Activated naive CD8-positive, alpha-beta T cell treated with anti-CD3 and anti-CD28 coated beads, Interleukin-2, amount 10 ng/mL, durations not matched to agents 7 days and 5 days (primary cell): ENCODE data around the gene PLBD2. TPM values are rescaled to one million over a fixed set of nuclear protein-coding genes. Genes with fewer than 3 reads are reported as not detected.

ENCODE experiments used
- ATAC-seq: fragments of 150-1000 bp; cut with Tn5 transposase; one replicate; pipeline ENCODE4 v1.10.0; 2021; ENCODE audit warnings: low read depth, moderate library complexity
- POLR2A ChIA-PET: fragments of 350-600 bp; sonication (Branson Sonifier 250); formaldehyde crosslinking; loops from one replicate; lab custom pipeline; 2021; ENCODE audit warnings: antibody characterized with exemption; lab: Charles Lee
- DNase-seq: peaks from one replicate; pipeline ENCODE4 v3.0.0; 2021
- H3K27ac Mint-ChIP-seq: one replicate; pipeline ENCODE4 v1.8.0; 2022; ENCODE audit warnings: mild to moderate bottlenecking, mixed read lengths
- H3K27me3 Mint-ChIP-seq: one replicate; pipeline ENCODE4 v1.8.0; 2022; ENCODE audit warnings: mild to moderate bottlenecking, moderate library complexity, mixed read lengths
- H3K36me3 Mint-ChIP-seq: one replicate; pipeline ENCODE4 v1.8.0; 2021; ENCODE audit warnings: mild to moderate bottlenecking, mixed read lengths
- H3K4me1 Mint-ChIP-seq: one replicate; pipeline ENCODE4 v1.8.0; 2021; ENCODE audit warnings: mixed read lengths
- H3K4me3 Mint-ChIP-seq: one replicate; pipeline ENCODE4 v1.8.0; 2022; ENCODE audit warnings: mild to moderate bottlenecking, moderate library complexity, mixed read lengths
- H3K9me3 Mint-ChIP-seq: one replicate; pipeline ENCODE4 v1.8.0; 2021; ENCODE audit warnings: mixed read lengths
- total RNA-seq, 2 experiments: library from RNA; stranded (reverse); gene quantifications; one replicate each; pipeline ENCODE4 v1.2.3, GENCODE V29; 2021

Gene PLBD2
- total RNA-seq, 2 experiments from 2014 or later, result 12.8 to 13.6 TPM

GRCh38 chr12:113397497-113398197, 39.3 kb downstream of the PLBD2 start:
- Mint-ChIP-seq H3K27me3 (peaks cover 5% of the 10 kb centered on the region), H3K4me1 (no peaks in the 10 kb centered on the region), H3K27ac (no peak overlapping the region), H3K36me3 (no peaks in the 10 kb centered on the region), H3K4me3 (no peak overlapping the region), H3K9me3 (no peaks in the 10 kb centered on the region)
- POLR2A ChIA-PET, result no interaction called here
- DNase-seq, result no peak
- no peak for ATAC-seq

- peaks cover 6% of the 10 kb centered on the region for H3K27me3 Mint-ChIP-seq
- no peak overlapping the region for H3K27ac Mint-ChIP-seq
- no peaks in the 10 kb centered on the region for H3K9me3 Mint-ChIP-seq
- no peak for ATAC-seq
- DNase-seq, result no peak
- H3K4me3 Mint-ChIP-seq, result no peak overlapping the region
- no peaks in the 10 kb centered on the region for H3K36me3 Mint-ChIP-seq
- H3K4me1 Mint-ChIP-seq, result no peaks in the 10 kb centered on the region
- POLR2A ChIA-PET, result no interaction called here
Observed at GRCh38 chr12:113398346-113399290, 40.2 kb downstream of the PLBD2 start.

GRCh38 chr12:113399490-113399889, 41.1 kb downstream of the PLBD2 start:
- ATAC-seq, result no peak
- no peak for DNase-seq
- no peak overlapping the region for H3K4me3 Mint-ChIP-seq
- no peaks in the 10 kb centered on the region for H3K36me3 Mint-ChIP-seq
- no peak overlapping the region for H3K27ac Mint-ChIP-seq
- H3K9me3 Mint-ChIP-seq, result no peaks in the 10 kb centered on the region
- peaks cover 11% of the 10 kb centered on the region for H3K27me3 Mint-ChIP-seq
- POLR2A ChIA-PET, result no interaction called here
- H3K4me1 Mint-ChIP-seq, result peaks cover 2% of the 10 kb centered on the region

GRCh38 chr12:113400362-113400761, 42.0 kb downstream of the PLBD2 start:
- H3K27me3 Mint-ChIP-seq, result peaks cover 15% of the 10 kb centered on the region
- H3K4me3 Mint-ChIP-seq, result no peak overlapping the region
- no peaks in the 10 kb centered on the region for H3K9me3 Mint-ChIP-seq
- peaks cover 2% of the 10 kb centered on the region for H3K4me1 Mint-ChIP-seq
- H3K36me3 Mint-ChIP-seq, result no peaks in the 10 kb centered on the region
- POLR2A ChIA-PET, result interaction anchor here (0.7 kb wide), 1 partner anchor 83 kb away, joined by 3 read pairs; no protein-coding TSS in a partner anchor
- DNase-seq, result no peak
- no peak overlapping the region for H3K27ac Mint-ChIP-seq
- no peak for ATAC-seq

DNA sequence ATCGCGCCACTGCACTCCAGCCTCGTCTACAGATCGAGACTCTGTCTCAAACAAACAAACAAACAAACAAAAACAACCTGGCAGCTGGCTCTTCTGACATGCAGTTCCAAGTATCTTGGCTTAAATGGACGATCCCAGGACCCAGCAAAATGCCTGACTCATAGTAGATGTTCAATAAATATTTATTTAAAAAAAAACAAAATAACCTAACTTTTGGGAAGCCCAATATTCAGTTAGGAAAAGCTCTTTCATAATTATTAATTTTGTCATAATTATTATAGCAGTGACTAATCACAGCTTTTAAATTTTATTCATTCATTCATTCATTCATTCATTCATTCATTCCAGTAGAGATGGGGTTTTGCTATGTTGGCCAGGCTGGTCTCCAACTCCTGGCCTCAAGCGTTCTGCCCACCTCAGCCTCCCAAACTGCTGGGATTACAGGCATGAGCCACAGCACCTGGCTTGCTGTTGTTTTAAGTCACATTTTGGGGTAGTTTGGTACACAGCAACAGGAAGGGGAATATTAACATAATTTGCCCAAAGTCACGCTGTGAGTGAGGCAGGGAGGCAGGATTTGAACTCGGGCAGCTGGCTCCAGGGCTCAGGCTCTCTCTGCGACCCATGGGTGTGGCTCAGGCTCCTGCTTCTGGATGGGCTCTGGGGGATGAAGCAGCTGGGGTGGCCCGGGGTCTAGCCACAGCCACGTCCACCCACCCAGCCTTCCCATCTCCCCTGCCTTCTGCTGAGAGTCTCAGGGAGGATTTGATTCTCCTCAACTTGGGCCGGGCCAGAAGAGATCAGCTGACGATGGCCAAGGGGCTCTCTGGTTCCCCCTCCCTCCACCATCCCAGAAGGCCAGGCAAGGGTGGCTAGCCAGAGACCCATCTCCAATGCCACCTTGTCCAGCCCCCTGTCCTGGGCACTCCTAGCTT, 42.9 kb downstream of the PLBD2 start:
- POLR2A ChIA-PET, result no interaction called here
- H3K4me3 Mint-ChIP-seq, result no peak overlapping the region
- H3K9me3 Mint-ChIP-seq, result no peaks in the 10 kb centered on the region
- no peak overlapping the region for H3K27ac Mint-ChIP-seq
- DNase-seq, result no peak
- no peak for ATAC-seq
- peaks cover 19% of the 10 kb centered on the region for H3K27me3 Mint-ChIP-seq
- H3K36me3 Mint-ChIP-seq, result no peaks in the 10 kb centered on the region
- peaks cover 2% of the 10 kb centered on the region for H3K4me1 Mint-ChIP-seq

GRCh38 chr12:113402586-113403260, 44.3 kb downstream of the PLBD2 start:
- no peak overlapping the region for H3K27ac Mint-ChIP-seq
- no peaks in the 10 kb centered on the region for H3K36me3 Mint-ChIP-seq
- H3K4me3 Mint-ChIP-seq, result no peak overlapping the region
- POLR2A ChIA-PET, result no interaction called here
- peaks cover 2% of the 10 kb centered on the region for H3K4me1 Mint-ChIP-seq
- no peak for DNase-seq
- no peaks in the 10 kb centered on the region for H3K9me3 Mint-ChIP-seq
- ATAC-seq, result no peak
- peaks cover 21% of the 10 kb centered on the region for H3K27me3 Mint-ChIP-seq

DNA sequence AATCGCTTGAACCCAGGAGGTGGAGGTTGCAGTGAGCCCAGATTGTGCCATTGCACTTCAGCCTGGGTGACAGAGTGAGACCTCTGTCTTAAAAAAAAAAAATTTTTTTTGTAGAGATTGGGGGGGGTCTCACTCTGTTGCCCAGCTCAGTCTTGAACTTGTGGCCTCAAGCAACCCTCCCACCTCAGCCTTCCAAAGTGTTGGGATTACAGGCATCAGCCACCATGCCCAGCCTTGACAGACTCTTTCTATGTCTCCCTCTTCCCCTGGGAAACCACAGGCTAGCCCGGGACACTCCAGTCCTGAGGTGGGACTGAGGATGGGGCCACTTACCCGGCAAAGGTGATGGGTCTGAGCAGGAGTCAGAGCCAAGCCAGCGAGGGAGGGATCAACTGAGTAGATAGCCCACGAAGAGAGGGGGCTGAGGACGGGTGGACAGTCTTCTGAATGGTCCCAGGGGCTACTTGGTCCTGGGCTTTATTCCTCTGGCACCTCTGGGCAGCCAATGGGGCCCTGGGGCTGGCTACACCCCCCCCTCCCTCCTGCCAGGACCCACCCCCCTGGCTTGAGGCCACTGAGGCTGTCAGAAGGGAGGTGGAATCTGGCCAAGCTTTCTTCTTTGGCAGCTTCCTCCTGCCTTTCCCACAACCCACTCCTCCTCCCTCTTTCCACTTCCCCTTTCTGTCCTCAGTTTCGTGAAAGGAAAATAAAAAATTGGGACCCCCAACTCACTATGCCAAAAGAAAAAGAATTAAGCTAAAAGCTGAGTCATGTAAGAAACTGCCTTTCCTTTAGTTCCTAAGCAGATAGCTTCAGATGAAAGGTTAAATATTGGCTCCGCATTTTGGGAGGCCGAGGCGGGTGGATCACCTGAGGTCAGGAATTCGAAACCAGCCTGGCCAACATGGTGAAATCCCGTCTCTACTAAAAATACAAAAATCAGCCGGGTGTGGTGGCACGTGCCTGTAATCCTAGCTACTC, 45.3 kb downstream of the PLBD2 start, which contains the start of gene SDS:
TSS of gene SDS (minus strand) at position 453 of the 981 bp plus-strand sequence. CDS start 4,179 bp downstream, outside the sequence.
- H3K4me1 Mint-ChIP-seq, result peaks cover 2% of the 10 kb centered on the region
- H3K27me3 Mint-ChIP-seq, result peaks cover 28% of the 10 kb centered on the region
- POLR2A ChIA-PET, result no interaction called here
- ATAC-seq, result no peak
- no peak within 1 kb of the TSS for H3K27ac Mint-ChIP-seq
- no peak for DNase-seq
- H3K9me3 Mint-ChIP-seq, result no peaks in the 10 kb centered on the region
- no peaks in the 10 kb centered on the region for H3K36me3 Mint-ChIP-seq
- no peak within 1 kb of the TSS for H3K4me3 Mint-ChIP-seq

GRCh38 chr12:113405694-113406093, 47.3 kb downstream of the PLBD2 start:
- Mint-ChIP-seq H3K4me1 (peaks cover 2% of the 10 kb centered on the region), H3K4me3 (no peak overlapping the region), H3K36me3 (no peaks in the 10 kb centered on the region), H3K27me3 (peaks cover 30% of the 10 kb centered on the region), H3K27ac (no peak overlapping the region), H3K9me3 (no peaks in the 10 kb centered on the region)
- DNase-seq, result no peak
- POLR2A ChIA-PET, result interaction anchor here (0.6 kb wide), 1 partner anchor 208 kb away, joined by 3 read pairs; no protein-coding TSS in a partner anchor
- no peak for ATAC-seq

DNA sequence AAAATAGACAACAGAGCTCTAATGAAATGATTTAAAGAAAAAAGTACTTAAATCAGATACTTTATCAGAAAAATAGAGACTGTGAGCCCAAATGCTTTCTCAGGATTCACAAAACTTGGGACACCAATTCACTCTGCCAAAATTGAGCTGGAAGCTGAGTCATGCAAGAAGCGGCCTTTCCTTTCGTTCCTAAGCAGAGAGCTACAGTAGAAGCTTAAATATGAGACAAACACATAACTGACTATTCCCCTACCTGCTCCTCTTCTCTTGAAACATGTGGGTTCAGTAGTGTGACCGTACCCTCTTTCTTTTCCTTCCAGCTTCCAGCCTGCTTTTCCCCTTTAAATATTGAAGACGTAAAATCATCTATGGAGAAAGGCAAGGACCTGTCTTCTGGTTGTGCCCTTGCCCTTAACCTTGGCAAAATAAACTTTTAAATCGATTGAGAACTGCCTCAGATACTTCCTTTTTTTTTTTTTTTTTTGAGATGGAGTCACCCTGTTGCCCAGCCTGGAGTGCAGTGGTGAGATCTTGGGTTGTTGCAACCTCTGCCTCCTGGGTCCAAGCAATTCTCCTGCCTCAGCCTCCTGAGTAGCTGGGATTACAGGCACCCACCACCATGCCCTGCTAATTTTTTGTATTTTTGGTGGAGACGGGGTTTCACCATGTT, 49.7 kb downstream of the PLBD2 start:
- peaks cover 2% of the 10 kb centered on the region for H3K4me1 Mint-ChIP-seq
- POLR2A ChIA-PET, result no interaction called here
- no peak for DNase-seq
- H3K27me3 Mint-ChIP-seq, result peaks cover 32% of the 10 kb centered on the region
- no peak for ATAC-seq
- H3K27ac Mint-ChIP-seq, result no peak overlapping the region
- H3K36me3 Mint-ChIP-seq, result no peaks in the 10 kb centered on the region
- no peaks in the 10 kb centered on the region for H3K9me3 Mint-ChIP-seq
- H3K4me3 Mint-ChIP-seq, result no peak overlapping the region

- H3K9me3 Mint-ChIP-seq, result no peaks in the 10 kb centered on the region
- POLR2A ChIA-PET, result no interaction called here
- DNase-seq (no peak), ATAC-seq (no peak)
- no peak overlapping the region for H3K27ac Mint-ChIP-seq
- peaks cover 30% of the 10 kb centered on the region for H3K27me3 Mint-ChIP-seq
- no peak overlapping the region for H3K4me3 Mint-ChIP-seq
- H3K4me1 Mint-ChIP-seq, result peaks cover 2% of the 10 kb centered on the region
- H3K36me3 Mint-ChIP-seq, result no peaks in the 10 kb centered on the region
Observed at GRCh38 chr12:113408756-113409298, 50.4 kb downstream of the PLBD2 start.

GRCh38 chr12:113409462-113410124, 51.2 kb downstream of the PLBD2 start:
- DNase-seq (no peak), ATAC-seq (no peak)
- Mint-ChIP-seq H3K27me3 (peaks cover 26% of the 10 kb centered on the region), H3K9me3 (no peaks in the 10 kb centered on the region), H3K27ac (no peak overlapping the region), H3K36me3 (no peaks in the 10 kb centered on the region), H3K4me3 (no peak overlapping the region), H3K4me1 (no peaks in the 10 kb centered on the region)
- POLR2A ChIA-PET, result no interaction called here
